EH (cell line): ENCODE data around the gene ID1.

Experiments
- DNase-seq: peaks from one replicate; pipeline ENCODE4 v3.0.0-alpha.2; 2015; ENCODE audit warnings: low read depth

ID1 gene

GRCh38 chr20:31605031-31605901 is at the start of gene ID1:
TSS of gene ID1 (plus strand) at chr20:31605289. CDS start at chr20:31605388, 99 bp downstream.
- peak; percentile 97 for DNase-seq

- peak; percentile 77 for DNase-seq
These were observed 45.4 kb upstream of the ID1 start for GRCh38 chr20:31559704-31560093.

GRCh38 chr20:31560094-31560745 is 44.9 kb upstream of the ID1 start:
- DNase-seq = peak; percentile 84

GRCh38 chr20:31560746-31561598 is 44.1 kb upstream of the ID1 start:
- peak; percentile 98 for DNase-seq

- no peak for DNase-seq
These were observed 42.8 kb upstream of the ID1 start for GRCh38 chr20:31562241-31562640.

GRCh38 chr20:31564284-31564683 is 40.8 kb upstream of the ID1 start:
- DNase-seq = no peak

- DNase-seq = no peak
These were observed 39.3 kb upstream of the ID1 start for GRCh38 chr20:31565699-31566318.

- DNase-seq = no peak
These were observed 38.8 kb upstream of the ID1 start for GRCh38 chr20:31566319-31566657.

- DNase-seq = no peak
These were observed 38.3 kb upstream of the ID1 start for GRCh38 chr20:31566658-31567379.

- DNase-seq = no peak
These were observed 37.7 kb upstream of the ID1 start for GRCh38 chr20:31567380-31567720.

- DNase-seq = peak; percentile 54
These were observed 36.9 kb upstream of the ID1 start for GRCh38 chr20:31568041-31568731.

GRCh38 chr20:31568773-31569162 is 36.3 kb upstream of the ID1 start:
- DNase-seq = no peak

- peak; percentile 66 for DNase-seq
These were observed 35.7 kb upstream of the ID1 start for GRCh38 chr20:31569163-31570020.

GRCh38 chr20:31570021-31570463 is 35.0 kb upstream of the ID1 start:
- DNase-seq = no peak

- DNase-seq = peak; percentile 82
These were observed 34.1 kb upstream of the ID1 start for GRCh38 chr20:31570735-31571617.

GRCh38 chr20:31572042-31572700 is 32.9 kb upstream of the ID1 start:
- no peak for DNase-seq

- DNase-seq = peak; percentile 99
These were observed 32.2 kb upstream of the ID1 start for GRCh38 chr20:31572701-31573554.
